Heart left ventricle (tissue), 16 donors: Measurements from ENCODE around the gene HSD17B2. TPM values are rescaled to one million over a fixed set of nuclear protein-coding genes. Genes with fewer than 3 reads are reported as not detected.

Experiments
- ATAC-seq, 4 donors: fragments of 200-7000 bp; cut with Tn5 transposase; one replicate each; pipeline ENCODE4 v1.9.1; 2020 to 2022; ENCODE audit warnings: moderate library complexity in 4 of 4, mild to moderate bottlenecking in 3 of 4, moderate number of reproducible peaks in 1 of 4
- DNase-seq, 5 donors: peaks; one replicate each; pipeline ENCODE4 v3.0.0-alpha.2; 2020
- H3K27ac ChIP-seq, 12 donors: fragments of 200-600 bp; sonication (generic) in 4 of 12; one replicate each; pipeline versions ENCODE4 v1.5.0 to v1.8.0; 2016 to 2022; ENCODE audit warnings: mild to moderate bottlenecking in 2 of 12
- H3K27me3 ChIP-seq, 9 donors: fragments of 200-600 bp; sonication (generic) in 2 of 9; one replicate each; pipeline versions ENCODE4 v1.5.1 to v1.8.0; 2016 to 2022; ENCODE audit warnings: mild to moderate bottlenecking in 3 of 9
- H3K36me3 ChIP-seq, 9 donors: fragments of 200-600 bp; sonication (generic) in 2 of 9; one replicate each; pipeline versions ENCODE4 v1.5.0 to v1.8.0; 2018 to 2022; ENCODE audit warnings: mild to moderate bottlenecking in 2 of 9
- H3K4me1 ChIP-seq, 12 donors: fragments of 200-600 bp; sonication (generic) in 4 of 12; one replicate each; pipeline versions ENCODE4 v1.5.0 to v1.8.0; 2016 to 2022; ENCODE audit warnings: mild to moderate bottlenecking in 3 of 12
- H3K4me3 ChIP-seq, 12 donors: fragments of 200-600 bp; sonication (generic) in 4 of 12; one replicate each; pipeline versions ENCODE4 v1.5.0 to v1.8.0; 2017 to 2022; ENCODE audit warnings: mild to moderate bottlenecking in 9 of 12, moderate library complexity in 4 of 12
- H3K9me3 ChIP-seq, 12 donors: fragments of 200-600 bp; sonication (generic) in 4 of 12; one replicate each; pipeline versions ENCODE4 v1.5.0 to v1.8.0; 2016 to 2022; ENCODE audit warnings: mild to moderate bottlenecking in 1 of 12
- CTCF ChIP-seq, 12 donors: fragments of 200-600 bp; sonication (generic) in 4 of 12; IDR thresholded peaks; one replicate each; pipeline versions ENCODE4 v1.5.0 to v1.8.0; 2018 to 2022; ENCODE audit warnings: antibody characterized with exemption in 12 of 12, mild to moderate bottlenecking in 5 of 12
- POLR2A ChIP-seq, 2 donors: fragments of 450-650 bp; IDR thresholded peaks; one replicate each; pipeline ENCODE4 v1.6.1; 2017; ENCODE audit warnings: antibody characterized with exemption in 2 of 2, mild to moderate bottlenecking in 2 of 2, moderate library complexity in 2 of 2
- WGBS, 4 donors: extraction: QIAGEN DNeasy Blood & Tissue Kit in 2 of 4; methylation state at CpG; one replicate each; pipeline versions ENCODE4 v1.1.5 to v1.1.7; 2013 to 2018; 5-methylcytosine and 5-hydroxymethylcytosine counted together
- intact Hi-C, 10 donors: fragments of 100-400 bp; cut with DNase I; formaldehyde crosslinking; loops; one replicate each; pipeline versions ENCODE4 v1.11.1 to v1.14.2; 2022
- polyA plus RNA-seq, 2 donors: library from polyadenylated mRNA; stranded (reverse); fragments of 200-250 nt; gene quantifications; one replicate each; pipeline ENCODE4 v1.2.3, GENCODE V29; 2013
- total RNA-seq, 9 donors: library from RNA; depleted of rRNA in 2 of 9; stranded (reverse); fragments of >200 nt in 2 of 9; fragmentation: NEBNext Ultra II Directional in 3 of 9; extraction: Animal tissue kit (Norgen Biotek cat#: 25700) in 3 of 9; gene quantifications; one replicate each; pipeline versions ENCODE4 v1.1.0 to v1.2.4, GENCODE V29; 2016 to 2023
- donor health status: ischemic (EF 13 %, LVEDD 7.1; RV severe dilation, severe dysfunction).
- donor health status: healthy with polysubstance abuse.
- donor health status: DM: no; HTN: yes; CAD: no.
- donor health status: DM: no; HTN: no; CAD: no.
- donor health status: ischemic (EF 25% LVEDD 6.9; RV normal size, moderate dysfunction).
- donor health status: ischemic (EF 25% LVEDD 5.7; RV mildly dilated, moderate dysfunction).
- donor health status: healthy.
- donor health status: DM: yes; HTN: yes; CAD: no.
- donor health status: ischemic (EF 35%, LVEDD 5.7; RV mildly dilated, moderate dysfunction).
- donor health status: nonischemic (EF 11% LVEDD 7.7; RV severe dilation, severe dysfunction).
- donor health status: DM: yes; HTN: yes; CAD: no.
- donor health status: PGD.
- donor health status: ischemic (EF 29% LVEDD 5.4; RV normal size, mild dysfunction).
- donor health status: nonischemic (EF 23%, LVEDD 6.1; RV moderate dilation, normal function).

Gene HSD17B2
- total and polyA plus RNA-seq, 11 donors = 0.11 TPM; not detected in 10

GRCh38 chr16:82071421-82071820 is 36.4 kb downstream of the HSD17B2 start:
- Histone ChIP-seq H3K27me3 (peaks cover 0 to 4% (median 0%) of the 10 kb centered on the region in 9 donors), H3K4me1 (no peaks in the 10 kb centered on the region), H3K36me3 (no peaks in the 10 kb centered on the region), H3K9me3 (peaks cover 0 to 9% (median 0%) of the 10 kb centered on the region in 12 donors), H3K27ac (no peak overlapping the region), H3K4me3 (no peak overlapping the region)
- no peak for DNase-seq
- TF ChIP-seq CTCF (IDR thresholded peaks at IDR 0.05) (no peak), POLR2A (IDR thresholded peaks at IDR 0.05) (no peak)
- 83 to 87% (median 85%) methylated on average over 4 of the region's 4 CpGs for WGBS, 4 donors
- intact Hi-C loops = no loop called here
- ATAC-seq = no peak

GRCh38 chr16:82072313-82072712 is 37.3 kb downstream of the HSD17B2 start:
- ATAC-seq (no peak), DNase-seq (no peak)
- Histone ChIP-seq H3K36me3 (no peaks in the 10 kb centered on the region), H3K27ac (no peak overlapping the region), H3K4me3 (no peak overlapping the region), H3K9me3 (peaks cover 0 to 16% (median 0%) of the 10 kb centered on the region in 12 donors), H3K27me3 (peaks cover 0 to 4% (median 0%) of the 10 kb centered on the region in 9 donors), H3K4me1 (no peaks in the 10 kb centered on the region)
- TF ChIP-seq POLR2A (IDR thresholded peaks at IDR 0.05) (no peak), CTCF (IDR thresholded peaks at IDR 0.05) (no peak)
- intact Hi-C loops = no loop called here
- WGBS, 4 donors = 62 to 73% (median 64%) methylated on average over 1 of the region's 1 CpG

- Histone ChIP-seq H3K36me3 (no peaks in the 10 kb centered on the region), H3K27me3 (peaks cover 0 to 6% (median 0%) of the 10 kb centered on the region in 9 donors), H3K4me3 (no peak overlapping the region), H3K4me1 (no peaks in the 10 kb centered on the region), H3K27ac (no peak overlapping the region), H3K9me3 (peaks cover 0 to 30% (median 0%) of the 10 kb centered on the region in 12 donors)
- intact Hi-C loops = loop anchor here in 1 of 10 donors (2.0 kb wide), 1 partner anchor 25 kb away; no protein-coding TSS in a partner anchor
- 88 to 94% (median 90%) methylated on average over 4 of the region's 4 CpGs for WGBS, 4 donors
- TF ChIP-seq POLR2A (IDR thresholded peaks at IDR 0.05) (no peak), CTCF (IDR thresholded peaks at IDR 0.05) (no peak)
- no peak for ATAC-seq
- DNase-seq = no peak
These were observed 39.0 kb downstream of the HSD17B2 start for GRCh38 chr16:82074019-82074558.

GRCh38 chr16:82078125-82078524 is 43.1 kb downstream of the HSD17B2 start:
- ATAC-seq (no peak), DNase-seq (no peak)
- peaks cover 0 to 34% (median 0%) of the 10 kb centered on the region in 12 donors for H3K9me3 ChIP-seq
- H3K27me3 ChIP-seq = peaks cover 0 to 2% (median 0%) of the 10 kb centered on the region in 9 donors
- no peaks in the 10 kb centered on the region for H3K4me1 ChIP-seq
- no peak for TF ChIP-seq CTCF (IDR thresholded peaks at IDR 0.05)
- H3K4me3 ChIP-seq = no peak overlapping the region
- intact Hi-C loops = no loop called here
- no peaks in the 10 kb centered on the region for H3K36me3 ChIP-seq
- WGBS, 4 donors = 83 to 94% (median 88%) methylated on average over 1 of the region's 1 CpG
- no peak overlapping the region for H3K27ac ChIP-seq
